Spleen (tissue), 7 donors: ENCODE data around the gene ATP12A.

Experiments
- POLR2A ChIP-seq, 3 donors: fragments of 450-650 bp; IDR thresholded peaks; one replicate each; pipeline ENCODE4 v1.5.1; 2017; ENCODE audit warnings: antibody characterized with exemption in 3 of 3, mild to moderate bottlenecking in 1 of 3
- TF ChIP-seq, protein P1 (sequence below), 11 experiments: fragments of 200-600 bp in 7 of 11; fragments of 450-650 bp in 4 of 11; sonication (generic) in 4 of 11; IDR thresholded peaks in 8 of 11; conservative IDR thresholded peaks in 3 of 11; 1 replicate in 7 of 11; 2 replicates in 4 of 11; pipeline versions ENCODE4 v1.4.0 to v1.8.0; 2016 to 2021; ENCODE audit warnings: antibody characterized with exemption in 11 of 11, inconsistent platforms in 4 of 11, mild to moderate bottlenecking in 1 of 11
- donor health status: DM: no; HTN: no; CAD: no; lungs with moderate emphysema.
- donor health status: DM: no; HTN: no; CAD: no.
- donor health status: DM: no; HTN: no; CAD: no.

DNA sequence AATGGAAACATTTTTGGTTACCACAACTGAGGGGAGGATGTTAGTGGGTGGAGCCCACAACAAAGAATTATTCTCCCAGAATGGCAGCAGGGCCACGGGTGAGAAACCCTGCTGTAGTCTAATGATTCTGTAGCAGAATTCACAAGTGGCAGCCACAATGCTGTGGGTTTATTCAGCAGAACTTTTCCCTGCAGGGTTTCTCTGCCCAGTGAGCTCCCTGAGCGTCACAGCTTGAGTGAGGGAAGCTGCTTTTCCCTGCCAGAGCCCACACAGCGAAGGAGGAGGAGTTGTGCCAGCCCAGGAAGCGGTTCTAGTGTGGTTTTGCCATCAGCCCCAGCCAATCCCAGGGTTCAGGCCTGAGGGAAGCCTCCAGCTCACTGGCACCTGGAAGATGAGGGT, 4.4 kb downstream of the ATP12A start:
- TF ChIP-seq, protein P1, sequence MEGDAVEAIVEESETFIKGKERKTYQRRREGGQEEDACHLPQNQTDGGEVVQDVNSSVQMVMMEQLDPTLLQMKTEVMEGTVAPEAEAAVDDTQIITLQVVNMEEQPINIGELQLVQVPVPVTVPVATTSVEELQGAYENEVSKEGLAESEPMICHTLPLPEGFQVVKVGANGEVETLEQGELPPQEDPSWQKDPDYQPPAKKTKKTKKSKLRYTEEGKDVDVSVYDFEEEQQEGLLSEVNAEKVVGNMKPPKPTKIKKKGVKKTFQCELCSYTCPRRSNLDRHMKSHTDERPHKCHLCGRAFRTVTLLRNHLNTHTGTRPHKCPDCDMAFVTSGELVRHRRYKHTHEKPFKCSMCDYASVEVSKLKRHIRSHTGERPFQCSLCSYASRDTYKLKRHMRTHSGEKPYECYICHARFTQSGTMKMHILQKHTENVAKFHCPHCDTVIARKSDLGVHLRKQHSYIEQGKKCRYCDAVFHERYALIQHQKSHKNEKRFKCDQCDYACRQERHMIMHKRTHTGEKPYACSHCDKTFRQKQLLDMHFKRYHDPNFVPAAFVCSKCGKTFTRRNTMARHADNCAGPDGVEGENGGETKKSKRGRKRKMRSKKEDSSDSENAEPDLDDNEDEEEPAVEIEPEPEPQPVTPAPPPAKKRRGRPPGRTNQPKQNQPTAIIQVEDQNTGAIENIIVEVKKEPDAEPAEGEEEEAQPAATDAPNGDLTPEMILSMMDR (IDR thresholded peaks at IDR 0.05 in 8 of 11, conservative IDR thresholded peaks at IDR 0.05 in 3 of 11), result no peak
- no peak for TF ChIP-seq POLR2A (IDR thresholded peaks at IDR 0.05)
